Adrenal gland (tissue), 5 donors: ENCODE data around the gene AFAP1L1.

Experiments used
- POLR2A ChIP-seq, 2 donors: fragments of 450-650 bp; IDR thresholded peaks; one replicate each; pipeline ENCODE4 v1.6.1; 2017; ENCODE audit warnings: antibody characterized with exemption in 2 of 2, mild to moderate bottlenecking in 2 of 2, moderate library complexity in 1 of 2
- TF ChIP-seq, protein P1 (sequence below), 6 experiments: fragments of 450-650 bp in 4 of 6; fragments of 200-600 bp in 2 of 6; sonication (generic) in 1 of 6; IDR thresholded peaks; 1 replicate in 5 of 6; 2 replicates in 1 of 6; pipeline versions ENCODE4 v1.5.1 to v1.8.0; 2016 to 2021; ENCODE audit warnings: antibody characterized with exemption in 6 of 6, mild to moderate bottlenecking in 2 of 6, moderate library complexity in 1 of 6
- donor health status: DM: no; HTN: no; CAD: no.

GRCh38 chr5:149297340-149298025, 25.8 kb downstream of the AFAP1L1 start:
- TF ChIP-seq, protein P1, sequence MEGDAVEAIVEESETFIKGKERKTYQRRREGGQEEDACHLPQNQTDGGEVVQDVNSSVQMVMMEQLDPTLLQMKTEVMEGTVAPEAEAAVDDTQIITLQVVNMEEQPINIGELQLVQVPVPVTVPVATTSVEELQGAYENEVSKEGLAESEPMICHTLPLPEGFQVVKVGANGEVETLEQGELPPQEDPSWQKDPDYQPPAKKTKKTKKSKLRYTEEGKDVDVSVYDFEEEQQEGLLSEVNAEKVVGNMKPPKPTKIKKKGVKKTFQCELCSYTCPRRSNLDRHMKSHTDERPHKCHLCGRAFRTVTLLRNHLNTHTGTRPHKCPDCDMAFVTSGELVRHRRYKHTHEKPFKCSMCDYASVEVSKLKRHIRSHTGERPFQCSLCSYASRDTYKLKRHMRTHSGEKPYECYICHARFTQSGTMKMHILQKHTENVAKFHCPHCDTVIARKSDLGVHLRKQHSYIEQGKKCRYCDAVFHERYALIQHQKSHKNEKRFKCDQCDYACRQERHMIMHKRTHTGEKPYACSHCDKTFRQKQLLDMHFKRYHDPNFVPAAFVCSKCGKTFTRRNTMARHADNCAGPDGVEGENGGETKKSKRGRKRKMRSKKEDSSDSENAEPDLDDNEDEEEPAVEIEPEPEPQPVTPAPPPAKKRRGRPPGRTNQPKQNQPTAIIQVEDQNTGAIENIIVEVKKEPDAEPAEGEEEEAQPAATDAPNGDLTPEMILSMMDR (IDR thresholded peaks at IDR 0.05), result no peak
- no peak for TF ChIP-seq POLR2A (IDR thresholded peaks at IDR 0.05)
